Heart right ventricle (tissue), 16 donors: ENCODE data around the gene CFAP298. TPM values are rescaled to one million over a fixed set of nuclear protein-coding genes. Genes with fewer than 3 reads are reported as not detected.

Experiments used
- ATAC-seq, 8 donors: fragments of 200-7000 bp; cut with Tn5 transposase; one replicate each; pipeline ENCODE4 v1.9.1; 2020; ENCODE audit warnings: mild to moderate bottlenecking in 8 of 8, moderate library complexity in 8 of 8, moderate number of reproducible peaks in 1 of 8
- DNase-seq, 2 donors: peaks; one replicate each; pipeline ENCODE4 v3.0.0-alpha.2; 2020
- H3K27ac ChIP-seq, 10 donors: fragments of 200-600 bp; sonication (generic) in 2 of 10; one replicate each; pipeline versions ENCODE4 v1.5.0 to v1.8.0; 2020 to 2022; ENCODE audit warnings: mild to moderate bottlenecking in 3 of 10
- H3K27me3 ChIP-seq, 7 donors: fragments of 200-600 bp; one replicate each; pipeline ENCODE4 v1.8.0; 2021 to 2022; ENCODE audit warnings: mild to moderate bottlenecking in 2 of 7
- H3K36me3 ChIP-seq, 9 donors: fragments of 200-600 bp; sonication (generic) in 1 of 9; one replicate each; pipeline versions ENCODE4 v1.5.0 to v1.8.0; 2020 to 2022; ENCODE audit warnings: mild to moderate bottlenecking in 2 of 9
- H3K4me1 ChIP-seq, 9 donors: fragments of 200-600 bp; sonication (generic) in 1 of 9; one replicate each; pipeline versions ENCODE4 v1.5.0 to v1.8.0; 2020 to 2022; ENCODE audit warnings: mild to moderate bottlenecking in 4 of 9
- H3K4me3 ChIP-seq, 10 donors: fragments of 200-600 bp; sonication (generic) in 2 of 10; one replicate each; pipeline versions ENCODE4 v1.5.0 to v1.8.0; 2020 to 2022; ENCODE audit warnings: mild to moderate bottlenecking in 7 of 10, moderate library complexity in 2 of 10
- H3K9me3 ChIP-seq, 11 donors: fragments of 200-600 bp in 10 of 11; sonication (generic) in 2 of 11; one replicate each; pipeline versions ENCODE4 v1.5.0 to v1.8.0; 2013 to 2022; ENCODE audit warnings: mild to moderate bottlenecking in 2 of 11, control low read depth in 1 of 11, moderate library complexity in 1 of 11
- CTCF ChIP-seq, 9 donors: fragments of 200-600 bp; sonication (generic) in 2 of 9; IDR thresholded peaks; one replicate each; pipeline versions ENCODE4 v1.5.0 to v1.8.0; 2021 to 2022; ENCODE audit warnings: antibody characterized with exemption in 9 of 9, mild to moderate bottlenecking in 5 of 9, moderate library complexity in 1 of 9
- WGBS, 2 donors: extraction: QIAGEN DNeasy Blood & Tissue Kit; methylation state at CpG; one replicate each; pipeline ENCODE4 v1.1.7; 2013; ENCODE audit warnings: inconsistent platforms in 1 of 2; 5-methylcytosine and 5-hydroxymethylcytosine counted together
- intact Hi-C, 10 donors: fragments of 100-400 bp; cut with DNase I; formaldehyde crosslinking; loops; one replicate each; pipeline versions ENCODE4 v1.11.1 to v1.14.2; 2022
- polyA plus RNA-seq, 2 donors: library from polyadenylated mRNA; stranded (reverse); fragments of 200-250 nt; gene quantifications; one replicate each; pipeline ENCODE4 v1.2.3, GENCODE V29; 2013
- total RNA-seq, 10 donors: library from RNA; stranded (reverse); fragmentation: NEBNext Ultra II Directional in 3 of 10; extraction: Animal tissue kit (Norgen Biotek cat#: 25700) in 3 of 10; gene quantifications; one replicate each; pipeline versions ENCODE4 v1.2.1 to v1.2.4, GENCODE V29; 2021 to 2023
- donor health status: Arrhythmogenic right ventricular cardiomyopathy.
- donor health status: ischemic (EF 13 %, LVEDD 7.1; RV severe dilation, severe dysfunction).
- donor health status: healthy with polysubstance abuse.
- donor health status: DM: no; HTN: yes; CAD: no.
- donor health status: DM: no; HTN: no; CAD: no.
- donor health status: ischemic (EF 25% LVEDD 6.9; RV normal size, moderate dysfunction).
- donor health status: ischemic (EF 25% LVEDD 5.7; RV mildly dilated, moderate dysfunction).
- donor health status: healthy.
- donor health status: DM: yes; HTN: yes; CAD: no.
- donor health status: Ischemic cardiomyopathy.
- donor health status: ischemic (EF 35%, LVEDD 5.7; RV mildly dilated, moderate dysfunction).
- donor health status: nonischemic (EF 11% LVEDD 7.7; RV severe dilation, severe dysfunction).
- donor health status: DM: yes; HTN: yes; CAD: no.
- donor health status: PGD.
- donor health status: ischemic (EF 29% LVEDD 5.4; RV normal size, mild dysfunction).
- donor health status: nonischemic (EF 23%, LVEDD 6.1; RV moderate dilation, normal function).

CFAP298 gene
- total and polyA plus RNA-seq, 12 donors, result 15.8 to 40.6 (median 21.9) TPM

DNA sequence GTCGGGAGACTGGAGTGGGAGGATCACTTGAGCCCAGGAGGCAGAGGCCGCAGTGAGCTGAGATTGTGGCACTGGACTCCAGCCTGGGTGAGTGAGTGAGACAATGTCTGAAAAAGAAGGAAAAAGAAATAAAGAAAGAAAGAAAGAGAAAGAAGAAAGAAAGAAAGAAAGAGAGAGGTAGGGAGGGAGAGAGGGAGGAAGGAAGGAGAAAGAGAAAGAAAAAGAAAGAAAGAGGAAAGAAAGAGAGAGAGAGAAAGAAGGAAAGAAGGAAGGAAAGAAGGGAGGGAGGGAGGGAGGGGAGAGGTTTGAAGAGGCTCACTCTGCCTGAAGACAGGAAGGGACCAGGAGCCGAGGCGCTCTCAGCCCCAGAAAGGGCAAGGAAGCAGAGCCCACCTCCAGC, 22.0 kb downstream of the CFAP298 start:
- no peaks in the 10 kb centered on the region for H3K27me3 ChIP-seq
- no peaks in the 10 kb centered on the region for H3K9me3 ChIP-seq
- DNase-seq (no peak), ATAC-seq (no peak)
- no peak for TF ChIP-seq CTCF (IDR thresholded peaks at IDR 0.05)
- intact Hi-C loops, result loop anchor here in 1 of 10 donors (10.0 kb wide), 1 partner anchor 415 kb away; no protein-coding TSS in a partner anchor
- 78 to 83% methylated on average over 4 of the region's 4 CpGs for WGBS, 2 donors
- no peak overlapping the region for H3K27ac ChIP-seq
- no peak overlapping the region for H3K4me3 ChIP-seq
- H3K36me3 ChIP-seq, result peaks cover 0 to 5% (median 0%) of the 10 kb centered on the region in 9 donors
- no peaks in the 10 kb centered on the region for H3K4me1 ChIP-seq

- 94 to 98% methylated on average over 5 of the region's 5 CpGs for WGBS, 2 donors
- no peaks in the 10 kb centered on the region for H3K4me1 ChIP-seq
- no peak overlapping the region for H3K27ac ChIP-seq
- intact Hi-C loops, result no loop called here
- no peak for ATAC-seq
- no peak for TF ChIP-seq CTCF (IDR thresholded peaks at IDR 0.05)
- H3K9me3 ChIP-seq, result no peaks in the 10 kb centered on the region
- DNase-seq, result no peak
- H3K36me3 ChIP-seq, result peaks cover 0 to 5% (median 0%) of the 10 kb centered on the region in 9 donors
- no peaks in the 10 kb centered on the region for H3K27me3 ChIP-seq
- no peak overlapping the region for H3K4me3 ChIP-seq
These were observed 24.5 kb downstream of the CFAP298 start for GRCh38 chr21:32587651-32588050.

DNA sequence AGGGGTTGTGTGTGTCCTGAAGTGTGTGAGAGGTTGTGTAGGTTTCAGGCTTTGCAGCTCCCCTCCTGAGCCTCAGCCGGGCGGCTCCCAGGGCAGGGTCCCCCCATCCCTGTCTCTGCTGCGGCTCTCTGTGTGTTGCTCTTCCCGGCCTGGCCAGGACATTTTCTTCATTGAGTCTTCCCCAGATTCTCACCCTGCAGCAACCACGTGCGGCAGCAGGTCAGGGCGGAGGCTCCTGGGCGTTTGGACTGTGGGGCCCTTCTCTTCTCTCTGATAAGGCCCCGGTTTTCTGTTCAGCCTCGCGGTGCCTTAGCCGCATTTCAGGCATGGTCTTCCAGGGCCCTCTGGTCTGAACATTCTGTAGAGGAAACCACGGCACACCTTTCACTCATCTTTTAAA, 25.1 kb downstream of the CFAP298 start:
- DNase-seq (no peak), ATAC-seq (no peak)
- peaks cover 0 to 5% (median 0%) of the 10 kb centered on the region in 9 donors for H3K36me3 ChIP-seq
- H3K4me1 ChIP-seq, result no peaks in the 10 kb centered on the region
- no peaks in the 10 kb centered on the region for H3K27me3 ChIP-seq
- H3K4me3 ChIP-seq, result no peak overlapping the region
- WGBS, 2 donors, result 70 to 78% methylated on average over 11 to 13 of the region's 13 CpGs
- intact Hi-C loops, result no loop called here
- H3K27ac ChIP-seq, result no peak overlapping the region
- no peak for TF ChIP-seq CTCF (IDR thresholded peaks at IDR 0.05)
- no peaks in the 10 kb centered on the region for H3K9me3 ChIP-seq

DNA sequence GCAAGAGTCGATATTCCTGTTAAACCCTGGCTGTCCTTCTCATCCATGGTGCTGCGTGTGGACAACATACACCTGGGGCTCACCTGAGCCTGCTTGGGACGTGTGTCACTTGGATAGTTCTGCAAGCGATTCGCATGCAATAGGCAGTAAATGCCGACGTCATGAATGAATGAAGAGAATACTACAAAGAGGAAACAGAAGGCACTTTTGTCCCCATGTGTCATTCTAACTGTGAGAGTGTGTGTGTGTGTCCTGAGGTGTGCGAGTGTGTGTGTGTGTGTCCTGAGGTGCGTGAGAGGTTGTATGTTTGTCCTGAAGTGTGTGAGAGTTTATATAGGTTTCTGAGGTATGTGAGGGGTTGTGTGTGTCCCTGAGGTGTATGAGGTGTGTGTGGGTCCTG, 26.2 kb downstream of the CFAP298 start:
- Histone ChIP-seq H3K9me3 (no peaks in the 10 kb centered on the region), H3K4me1 (no peaks in the 10 kb centered on the region), H3K4me3 (no peak overlapping the region), H3K27me3 (no peaks in the 10 kb centered on the region), H3K36me3 (peaks cover 0 to 5% (median 0%) of the 10 kb centered on the region in 9 donors), H3K27ac (no peak overlapping the region)
- no peak for DNase-seq
- ATAC-seq, result no peak
- 90 to 91% methylated on average over 9 of the region's 9 CpGs for WGBS, 2 donors
- intact Hi-C loops, result no loop called here
- TF ChIP-seq CTCF (IDR thresholded peaks at IDR 0.05), result no peak
